Activated B cell treated with CpG ODN at 0.5 μM for 24 hours (primary cell): ENCODE data around the gene CAMTA1. TPM values are rescaled to one million over a fixed set of nuclear protein-coding genes. Genes with fewer than 3 reads are reported as not detected.

Source experiments
- ATAC-seq: fragments of 200-7000 bp; cut with Tn5 transposase; one replicate; pipeline ENCODE4 v1.10.0; 2021; ENCODE audit warnings: low read depth, mild to moderate bottlenecking, moderate library complexity
- CTCF ChIA-PET: fragments of 350-600 bp; sonication (Branson Sonifier 250); formaldehyde crosslinking; loops from one replicate; lab custom pipeline; 2021; ENCODE audit warnings: antibody characterized with exemption; lab: Charles Lee
- POLR2A ChIA-PET: fragments of 350-600 bp; sonication (Branson Sonifier 250); formaldehyde crosslinking; loops from one replicate; lab custom pipeline; 2021; ENCODE audit warnings: antibody characterized with exemption; lab: Charles Lee
- DNase-seq: peaks from one replicate; pipeline ENCODE4 v3.0.0; 2022
- H3K27ac Mint-ChIP-seq: one replicate; pipeline ENCODE4 v1.8.0; 2020; ENCODE audit warnings: mixed read lengths
- H3K27me3 Mint-ChIP-seq: one replicate; pipeline ENCODE4 v1.8.0; 2021; ENCODE audit warnings: mixed read lengths
- H3K36me3 Mint-ChIP-seq: one replicate; pipeline ENCODE4 v1.8.0; 2021; ENCODE audit warnings: low read depth, mixed read lengths
- H3K4me1 Mint-ChIP-seq: one replicate; pipeline ENCODE4 v1.8.0; 2021; ENCODE audit warnings: mixed read lengths
- H3K4me3 Mint-ChIP-seq: one replicate; pipeline ENCODE4 v1.8.0; 2020; ENCODE audit warnings: mild to moderate bottlenecking, mixed read lengths
- H3K9me3 Mint-ChIP-seq: one replicate; pipeline ENCODE4 v1.8.0; 2020; ENCODE audit warnings: mixed read lengths
- intact Hi-C: fragments of 100-400 bp; cut with micrococcal nuclease; formaldehyde crosslinking; loops from one replicate; pipeline ENCODE4 v1.15.1; 2024
- total RNA-seq: library from RNA; stranded (reverse); gene quantifications from 2 replicates; pipeline ENCODE4 v1.2.3, GENCODE V29; 2022
- TF ChIP-seq, protein P1 (sequence below): fragments of 200-600 bp; IDR thresholded peaks from one replicate; pipeline ENCODE4 v1.8.0; 2022; ENCODE audit warnings: antibody characterized with exemption, mild to moderate bottlenecking

Gene CAMTA1
- total RNA-seq, 1 donor from 2014 or later, result 49.8 TPM

- intact Hi-C loops, result no loop called here
- H3K4me3 Mint-ChIP-seq, result no peak overlapping the region
- TF ChIP-seq, protein P1, sequence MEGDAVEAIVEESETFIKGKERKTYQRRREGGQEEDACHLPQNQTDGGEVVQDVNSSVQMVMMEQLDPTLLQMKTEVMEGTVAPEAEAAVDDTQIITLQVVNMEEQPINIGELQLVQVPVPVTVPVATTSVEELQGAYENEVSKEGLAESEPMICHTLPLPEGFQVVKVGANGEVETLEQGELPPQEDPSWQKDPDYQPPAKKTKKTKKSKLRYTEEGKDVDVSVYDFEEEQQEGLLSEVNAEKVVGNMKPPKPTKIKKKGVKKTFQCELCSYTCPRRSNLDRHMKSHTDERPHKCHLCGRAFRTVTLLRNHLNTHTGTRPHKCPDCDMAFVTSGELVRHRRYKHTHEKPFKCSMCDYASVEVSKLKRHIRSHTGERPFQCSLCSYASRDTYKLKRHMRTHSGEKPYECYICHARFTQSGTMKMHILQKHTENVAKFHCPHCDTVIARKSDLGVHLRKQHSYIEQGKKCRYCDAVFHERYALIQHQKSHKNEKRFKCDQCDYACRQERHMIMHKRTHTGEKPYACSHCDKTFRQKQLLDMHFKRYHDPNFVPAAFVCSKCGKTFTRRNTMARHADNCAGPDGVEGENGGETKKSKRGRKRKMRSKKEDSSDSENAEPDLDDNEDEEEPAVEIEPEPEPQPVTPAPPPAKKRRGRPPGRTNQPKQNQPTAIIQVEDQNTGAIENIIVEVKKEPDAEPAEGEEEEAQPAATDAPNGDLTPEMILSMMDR, result no peak
- H3K27me3 Mint-ChIP-seq, result peaks cover 17% of the 10 kb centered on the region
- H3K9me3 Mint-ChIP-seq, result no peaks in the 10 kb centered on the region
- ATAC-seq, result no peak
- H3K27ac Mint-ChIP-seq, result no peak overlapping the region
- DNase-seq, result no peak
- H3K36me3 Mint-ChIP-seq, result no peaks in the 10 kb centered on the region
- no peaks in the 10 kb centered on the region for H3K4me1 Mint-ChIP-seq
- CTCF ChIA-PET, result no interaction called here
- POLR2A ChIA-PET, result no interaction called here
Observed at GRCh38 chr1:7334475-7335035, 549.3 kb downstream of the CAMTA1 start.

- Mint-ChIP-seq H3K27me3 (peaks cover 17% of the 10 kb centered on the region), H3K36me3 (no peaks in the 10 kb centered on the region), H3K9me3 (no peaks in the 10 kb centered on the region), H3K4me1 (no peaks in the 10 kb centered on the region), H3K27ac (no peak overlapping the region), H3K4me3 (no peak overlapping the region)
- TF ChIP-seq, protein P1, result no peak
- CTCF ChIA-PET, result no interaction called here
- POLR2A ChIA-PET, result no interaction called here
- intact Hi-C loops, result no loop called here
- ATAC-seq (no peak), DNase-seq (no peak)
Observed at GRCh38 chr1:7335224-7335879, 550.1 kb downstream of the CAMTA1 start.

GRCh38 chr1:7338439-7338838 is 553.2 kb downstream of the CAMTA1 start:
- Mint-ChIP-seq H3K4me1 (no peaks in the 10 kb centered on the region), H3K27ac (no peak overlapping the region), H3K36me3 (no peaks in the 10 kb centered on the region), H3K27me3 (peaks cover 10% of the 10 kb centered on the region), H3K4me3 (no peak overlapping the region), H3K9me3 (no peaks in the 10 kb centered on the region)
- TF ChIP-seq, protein P1, result no peak
- ATAC-seq, result no peak
- intact Hi-C loops, result no loop called here
- ChIA-PET POLR2A (no interaction called here), CTCF (no interaction called here)
- no peak for DNase-seq

DNA sequence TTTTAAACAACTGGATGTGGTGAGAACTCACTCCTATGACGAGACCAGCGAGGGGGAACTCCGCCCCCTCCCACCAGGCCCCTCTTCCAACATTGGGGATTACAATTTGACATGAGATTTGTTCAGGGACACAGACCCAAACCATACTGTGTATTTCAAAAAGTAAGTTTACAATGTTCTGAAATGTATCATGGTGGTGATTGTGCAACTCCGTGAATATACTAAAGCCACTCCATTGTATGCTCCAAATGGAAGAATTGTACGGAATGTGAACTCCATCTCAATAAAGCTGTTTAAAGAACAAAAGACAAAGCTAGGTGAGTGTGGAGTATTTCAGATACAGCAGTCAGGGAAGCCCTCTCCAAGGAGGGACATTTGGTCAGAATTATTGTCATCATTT is 553.8 kb downstream of the CAMTA1 start:
- ATAC-seq (no peak), DNase-seq (no peak)
- no peaks in the 10 kb centered on the region for H3K4me1 Mint-ChIP-seq
- intact Hi-C loops, result no loop called here
- CTCF ChIA-PET, result no interaction called here
- H3K9me3 Mint-ChIP-seq, result no peaks in the 10 kb centered on the region
- TF ChIP-seq, protein P1, result no peak
- no peak overlapping the region for H3K4me3 Mint-ChIP-seq
- POLR2A ChIA-PET, result no interaction called here
- peaks cover 8% of the 10 kb centered on the region for H3K27me3 Mint-ChIP-seq
- H3K27ac Mint-ChIP-seq, result no peak overlapping the region
- no peaks in the 10 kb centered on the region for H3K36me3 Mint-ChIP-seq

GRCh38 chr1:7339953-7340352 is 554.7 kb downstream of the CAMTA1 start:
- no peaks in the 10 kb centered on the region for H3K9me3 Mint-ChIP-seq
- H3K27me3 Mint-ChIP-seq, result no peaks in the 10 kb centered on the region
- ATAC-seq (no peak), DNase-seq (no peak)
- H3K36me3 Mint-ChIP-seq, result no peaks in the 10 kb centered on the region
- no peak overlapping the region for H3K27ac Mint-ChIP-seq
- H3K4me3 Mint-ChIP-seq, result no peak overlapping the region
- POLR2A ChIA-PET, result no interaction called here
- H3K4me1 Mint-ChIP-seq, result no peaks in the 10 kb centered on the region
- TF ChIP-seq, protein P1, result no peak
- CTCF ChIA-PET, result no interaction called here
- intact Hi-C loops, result no loop called here
